VCaP (cell line): ENCODE results near the gene AGBL1.
A peak's percentile ranks its signal among the peaks of the same experiment; 100 is the strongest.
"Not testable (repeated sequence)": the region's sequence is repeated elsewhere in the genome, so short reads cannot be mapped to it uniquely, and the experiment has no call there.

Experiments used
- H3K27ac ChIP-seq: fragments of 450-650 bp; 2 replicates; pipeline ENCODE4 v1.5.1; 2017
- CTCF ChIP-seq: fragments of 450-650 bp; conservative IDR thresholded peaks from 2 replicates; pipeline ENCODE4 v1.5.1; 2017; ENCODE audit warnings: mild to moderate bottlenecking, moderate library complexity

The AGBL1 gene

DNA sequence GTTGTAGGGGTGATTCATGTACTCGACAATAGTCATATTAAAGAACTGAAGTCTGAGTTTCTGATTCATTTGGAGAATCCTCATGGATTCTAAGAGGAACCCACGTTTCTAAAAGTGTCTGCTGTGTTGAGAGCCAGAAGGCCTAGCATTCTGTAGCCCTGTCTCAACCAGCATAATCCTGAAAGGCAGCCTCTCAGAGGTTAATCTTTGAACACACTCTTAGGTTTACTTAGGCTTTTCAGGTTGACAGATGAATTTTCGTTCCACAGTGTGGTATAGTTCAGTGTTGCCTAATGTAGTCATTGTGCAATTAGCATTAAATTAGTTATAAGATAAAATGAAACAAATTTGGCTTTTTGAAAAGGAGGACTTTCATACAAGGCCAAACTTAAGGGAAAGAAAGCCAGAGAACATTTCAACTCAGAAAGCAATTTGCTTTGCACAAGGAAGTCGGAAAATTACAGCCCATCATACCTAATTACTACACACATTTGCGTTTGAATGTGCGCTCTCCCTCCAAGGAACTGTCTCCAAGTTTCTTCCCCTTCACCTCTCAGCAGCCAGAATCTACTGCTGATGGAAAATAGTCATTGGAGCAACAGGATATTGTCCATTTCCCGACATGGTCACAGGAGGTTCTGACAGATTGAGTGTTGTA is 42.0 kb downstream of the AGBL1 start:
- TF ChIP-seq CTCF = no peak
- no peak overlapping the region for H3K27ac ChIP-seq

- H3K27ac ChIP-seq = not testable (repeated sequence)
These were observed 43.2 kb downstream of the AGBL1 start for GRCh38 chr15:86122691-86123391.

GRCh38 chr15:86125775-86126174 is 46.1 kb downstream of the AGBL1 start:
- no peak for TF ChIP-seq CTCF
- no peak overlapping the region for H3K27ac ChIP-seq

DNA sequence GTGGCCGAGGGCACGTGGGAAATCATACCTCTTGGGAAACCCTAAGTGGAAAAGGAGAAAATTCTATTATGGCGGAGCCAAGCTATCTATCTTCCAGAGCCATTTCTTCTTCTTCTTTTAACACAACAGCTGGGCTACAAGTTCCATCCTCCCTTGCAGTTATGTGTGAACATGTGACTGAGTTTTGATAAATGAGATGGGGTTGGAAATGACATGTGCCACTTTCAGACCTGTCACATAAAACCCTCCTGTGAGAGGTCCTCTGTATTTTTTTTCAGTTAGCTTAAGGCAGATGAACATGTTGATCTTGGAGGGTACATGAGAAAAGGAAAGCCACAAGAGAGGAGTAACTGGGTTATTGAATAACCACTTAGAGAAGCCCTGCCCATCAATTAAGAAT is 47.9 kb downstream of the AGBL1 start:
- no peak overlapping the region for H3K27ac ChIP-seq
- no peak for TF ChIP-seq CTCF

DNA sequence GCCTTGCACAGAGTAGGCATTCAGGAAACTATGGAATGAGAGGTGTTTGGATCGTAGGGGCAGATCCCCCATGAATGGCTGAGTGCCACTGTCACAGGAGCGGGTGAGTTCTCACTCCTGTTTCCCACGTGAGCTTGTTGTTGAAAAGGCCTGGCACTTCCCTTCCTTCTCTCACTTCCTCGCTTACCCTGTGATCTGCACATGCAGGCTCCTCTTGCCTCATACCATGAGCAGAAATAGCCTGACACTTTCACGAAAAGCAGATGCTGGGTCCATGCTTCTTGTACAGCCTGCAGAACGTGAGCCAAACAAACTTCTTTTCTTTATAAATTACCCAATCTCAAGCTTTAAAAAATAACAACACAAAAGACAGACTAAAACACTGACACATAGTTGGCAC is 55.4 kb downstream of the AGBL1 start:
- no peak overlapping the region for H3K27ac ChIP-seq
- TF ChIP-seq CTCF = no peak

- TF ChIP-seq CTCF = no peak
- H3K27ac ChIP-seq = no peak overlapping the region
These were observed 57.2 kb downstream of the AGBL1 start for GRCh38 chr15:86136861-86137260.

GRCh38 chr15:86138798-86139197 is 59.1 kb downstream of the AGBL1 start:
- H3K27ac ChIP-seq = no peak overlapping the region
- TF ChIP-seq CTCF = no peak

DNA sequence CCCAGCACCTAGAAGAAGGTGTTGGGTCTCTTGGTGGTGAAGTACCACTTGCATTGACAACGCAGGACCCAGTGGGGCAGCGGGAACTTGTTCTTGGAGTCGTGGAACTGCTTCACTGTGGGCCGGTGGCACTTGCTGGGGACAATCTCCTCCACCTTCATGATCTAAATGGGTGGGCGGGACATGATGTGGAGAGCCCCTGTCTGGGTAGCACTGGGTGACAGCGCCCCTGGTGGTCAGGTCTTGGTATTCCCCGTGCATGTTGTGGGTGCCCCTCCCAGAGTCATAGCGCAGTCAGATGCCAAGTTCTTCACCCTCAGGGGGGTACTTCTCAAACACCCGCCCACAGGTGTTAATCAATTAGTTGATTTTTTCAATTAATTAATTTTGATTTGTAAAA is 60.2 kb downstream of the AGBL1 start:
- no peak overlapping the region for H3K27ac ChIP-seq
- peak; percentile 36 for TF ChIP-seq CTCF
